Endometrial microvascular endothelial cells (primary cell): ENCODE data around the gene SENP5. TPM values are rescaled to one million over a fixed set of nuclear protein-coding genes. Genes with fewer than 3 reads are reported as not detected.
"Not testable (repeated sequence)": the region's sequence is repeated elsewhere in the genome, so short reads cannot be mapped to it uniquely, and the experiment has no call there.

Experiments used
- in situ Hi-C: cut with HindIII; loops from 2 replicates; pipeline ENCODE4 v1.10.0; 2017; ENCODE audit warnings: low sequenced_read_pairs, low pct_unique_long_range_greater_than_20kb; ENCODE audit errors: inconsistent ontology term
- total RNA-seq: library from RNA; depleted of rRNA; stranded (reverse); fragments of >200 nt; gene quantifications from one replicate; pipeline ENCODE4 v1.2.3, GENCODE V29; 2015; ENCODE audit errors: inconsistent ontology term

The SENP5 gene
- 22.7 TPM for total RNA-seq

- in situ Hi-C loops, result no loop called here
These were observed at the start of gene SENP5 for GRCh38 chr3:196867507-196868296. TSS of gene SENP5 (plus strand) at chr3:196867920. CDS start at chr3:196885182, 17,262 bp downstream.

GRCh38 chr3:196821806-196822355, 45.8 kb upstream of the SENP5 start:
- in situ Hi-C loops, result no loop called here

GRCh38 chr3:196829651-196830050, 38.1 kb upstream of the SENP5 start:
- in situ Hi-C loops, result not testable (repeated sequence)

- in situ Hi-C loops, result no loop called here
These were observed 32.6 kb upstream of the SENP5 start for GRCh38 chr3:196835086-196835485.

- in situ Hi-C loops, result not testable (repeated sequence)
These were observed 31.1 kb upstream of the SENP5 start for GRCh38 chr3:196836626-196837025.

GRCh38 chr3:196837819-196838420, 29.8 kb upstream of the SENP5 start:
- in situ Hi-C loops, result no loop called here

GRCh38 chr3:196839351-196839750, 28.4 kb upstream of the SENP5 start:
- in situ Hi-C loops, result not testable (repeated sequence)

- in situ Hi-C loops, result no loop called here
These were observed 24.9 kb upstream of the SENP5 start for GRCh38 chr3:196842567-196843434.

GRCh38 chr3:196843435-196844110, 24.1 kb upstream of the SENP5 start:
- in situ Hi-C loops, result no loop called here

- in situ Hi-C loops, result not testable (repeated sequence)
These were observed 23.2 kb upstream of the SENP5 start for GRCh38 chr3:196844235-196845219.

- in situ Hi-C loops, result not testable (repeated sequence)
These were observed 19.3 kb upstream of the SENP5 start for GRCh38 chr3:196848375-196848774.

GRCh38 chr3:196849180-196849741, 18.5 kb upstream of the SENP5 start:
- in situ Hi-C loops, result no loop called here

GRCh38 chr3:196863000-196863399, 4.7 kb upstream of the SENP5 start:
- in situ Hi-C loops, result not testable (repeated sequence)

GRCh38 chr3:196867155-196867506, 589 bp upstream of the SENP5 start:
- in situ Hi-C loops, result no loop called here

GRCh38 chr3:196868297-196868661, 559 bp downstream of the SENP5 start:
- in situ Hi-C loops, result no loop called here

GRCh38 chr3:196872316-196872715, 4.6 kb downstream of the SENP5 start:
- in situ Hi-C loops, result no loop called here

GRCh38 chr3:196874511-196875094, 6.9 kb downstream of the SENP5 start:
- in situ Hi-C loops, result not testable (repeated sequence)
